ENCODE measurements around the gene INSC. TPM values are rescaled to one million over a fixed set of nuclear protein-coding genes. Genes with fewer than 3 reads are reported as not detected.

INSC gene
- total and polyA plus RNA-seq, 2 of the 13 experiments (the other 11 are each of a cell fraction or from before 2014, with no cell fraction given): 0.09 TPM; not detected in 1

Other genes with a start within 250 kb of the INSC start
- gene CYP2R1, start 222.7 kb upstream of the INSC start, total RNA-seq (2016; rRNA removed; fragmentation: Illumina TruSeq; extraction: Trizol): 0.60 TPM in 1 of 2 replicates, not detected in the other
- 0.59 and 0.69 TPM in 2 replicates for gene CYP2R1, start 222.7 kb upstream of the INSC start, polyA plus RNA-seq (2011; rRNA removed)
- gene CALCA, start 142.6 kb upstream of the INSC start, total RNA-seq (2016; rRNA removed; fragmentation: Illumina TruSeq; extraction: Trizol): not detected in 2 replicates
- not detected in 2 replicates for gene CALCA, start 142.6 kb upstream of the INSC start, polyA plus RNA-seq (2011; rRNA removed)
- gene CALCB, start 41.3 kb upstream of the INSC start, total RNA-seq (2016; rRNA removed; fragmentation: Illumina TruSeq; extraction: Trizol): not detected in 2 replicates
- not detected in 2 replicates for gene CALCB, start 41.3 kb upstream of the INSC start, polyA plus RNA-seq (2011; rRNA removed)

Data from HepG2 (cell line).